HG03159 (cell line): Measurements from ENCODE around the gene CIT.
"Not testable (repeated sequence)": the region's sequence is repeated elsewhere in the genome, so short reads cannot be mapped to it uniquely, and the experiment has no call there.

Source experiments
- ATAC-seq: cut with Tn5 transposase; IDR thresholded peaks from one replicate; pipeline ENCODE4 v1.9.1; 2021; ENCODE audit warnings: mild to moderate bottlenecking, moderate library complexity; ENCODE audit not compliant: unreplicated experiment

Gene CIT

DNA sequence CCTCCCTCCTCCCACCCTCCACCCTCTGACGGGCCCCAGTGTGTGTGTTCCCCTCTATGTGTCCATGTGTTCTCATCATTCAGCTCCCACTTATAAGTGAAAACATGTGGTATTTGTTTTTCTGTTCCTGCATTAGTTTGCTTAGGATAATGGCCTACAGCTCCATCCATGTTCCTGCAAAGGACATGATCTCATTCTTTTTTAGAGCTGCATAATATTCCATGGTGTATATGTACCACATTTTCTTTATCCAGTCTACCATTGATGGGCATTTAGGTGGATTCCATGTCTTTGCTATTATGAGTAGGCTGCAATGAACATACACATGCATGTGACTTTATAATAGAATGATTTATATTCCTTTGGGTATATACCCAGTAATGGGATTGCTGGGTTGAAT is 170.7 kb downstream of the CIT start:
- not testable (repeated sequence) for ATAC-seq

DNA sequence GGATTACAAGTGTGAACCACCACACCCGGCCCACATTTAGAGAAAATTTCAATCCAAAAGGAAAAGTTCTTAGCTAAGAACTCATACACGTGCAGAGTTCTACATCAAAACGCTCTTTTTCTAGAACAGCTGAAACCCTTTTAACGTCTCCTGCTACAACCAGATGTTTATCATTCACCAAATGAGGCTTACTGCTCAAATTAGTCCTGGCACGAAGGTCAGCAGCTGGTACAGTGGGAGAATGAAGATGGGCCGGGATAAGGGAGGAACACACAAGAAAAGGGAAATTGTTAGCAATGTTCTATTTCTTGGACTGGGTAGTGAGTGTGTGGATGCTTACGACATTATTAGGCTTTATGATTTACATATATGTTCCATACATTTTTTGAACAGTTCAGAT is 171.9 kb downstream of the CIT start:
- no peak for ATAC-seq

- ATAC-seq: no peak
Observed at GRCh38 chr12:119704065-119704747, 172.9 kb downstream of the CIT start.

GRCh38 chr12:119700078-119700477 is 177.0 kb downstream of the CIT start:
- ATAC-seq: no peak

DNA sequence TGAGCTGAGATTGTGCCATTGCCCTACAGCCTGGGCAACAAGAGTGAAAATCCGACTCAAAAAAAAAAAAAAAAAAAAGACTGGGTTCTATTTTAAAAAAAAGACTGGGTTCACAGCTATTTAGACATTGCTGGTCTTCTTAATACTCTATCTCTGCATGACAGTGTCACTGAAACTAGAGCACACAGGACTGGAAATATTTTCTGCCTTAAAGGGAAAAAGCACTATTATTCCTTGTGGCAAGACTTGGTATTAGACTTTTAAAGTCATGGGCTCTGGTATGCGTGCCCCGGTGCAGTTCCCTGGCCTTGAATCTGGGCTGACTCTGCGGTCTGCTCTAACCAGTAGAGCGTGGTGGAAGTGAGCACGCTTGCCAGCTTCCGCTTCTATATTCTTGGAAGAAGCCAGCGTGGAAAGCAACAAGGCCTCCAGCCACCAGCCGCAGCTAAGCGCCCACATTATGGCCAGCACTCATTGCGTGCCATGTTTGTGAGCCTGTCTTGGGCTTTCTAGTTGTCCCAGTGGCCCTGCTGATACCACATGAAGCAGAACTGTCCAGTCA is 177.8 kb downstream of the CIT start:
- no peak for ATAC-seq

DNA sequence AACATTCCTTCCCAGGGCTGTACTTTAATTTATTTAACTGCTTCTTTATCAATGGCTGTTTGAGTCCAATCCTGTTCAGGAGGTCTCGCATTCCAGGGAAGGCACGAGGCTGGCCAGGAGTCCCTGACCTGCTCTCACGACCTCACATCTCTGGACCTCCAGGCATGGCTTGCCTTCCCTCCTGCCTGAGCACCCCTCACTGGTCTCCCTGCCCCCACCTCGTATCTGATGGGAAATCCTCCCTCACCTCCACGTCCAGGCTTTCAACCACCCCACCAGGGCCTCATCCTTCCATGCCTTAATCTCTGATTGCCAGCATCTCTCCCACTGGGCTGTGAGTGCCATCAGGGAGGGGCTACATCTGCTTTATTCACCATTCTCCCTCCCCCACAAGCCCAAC is 180.2 kb downstream of the CIT start:
- ATAC-seq: no peak

- no peak for ATAC-seq
Observed at GRCh38 chr12:119695034-119695433, 182.1 kb downstream of the CIT start.

DNA sequence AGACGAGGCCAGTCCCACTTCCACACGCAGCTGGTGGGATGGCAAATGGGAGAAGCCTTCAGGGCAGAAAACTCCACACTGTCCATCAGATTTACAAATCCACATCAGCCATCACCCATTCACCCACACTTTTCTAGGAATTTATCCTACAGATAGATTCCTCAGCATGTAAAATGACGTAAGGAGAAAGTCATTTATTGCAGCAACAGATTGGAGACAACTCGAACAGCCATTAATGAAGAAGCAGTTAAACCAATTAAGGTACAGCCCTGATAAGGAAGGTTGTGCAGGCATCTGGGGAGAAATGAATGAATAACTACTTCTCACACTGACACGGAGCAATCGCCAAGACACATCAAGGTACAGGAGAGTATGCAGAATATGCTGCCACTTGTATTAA is 183.0 kb downstream of the CIT start:
- no peak for ATAC-seq

DNA sequence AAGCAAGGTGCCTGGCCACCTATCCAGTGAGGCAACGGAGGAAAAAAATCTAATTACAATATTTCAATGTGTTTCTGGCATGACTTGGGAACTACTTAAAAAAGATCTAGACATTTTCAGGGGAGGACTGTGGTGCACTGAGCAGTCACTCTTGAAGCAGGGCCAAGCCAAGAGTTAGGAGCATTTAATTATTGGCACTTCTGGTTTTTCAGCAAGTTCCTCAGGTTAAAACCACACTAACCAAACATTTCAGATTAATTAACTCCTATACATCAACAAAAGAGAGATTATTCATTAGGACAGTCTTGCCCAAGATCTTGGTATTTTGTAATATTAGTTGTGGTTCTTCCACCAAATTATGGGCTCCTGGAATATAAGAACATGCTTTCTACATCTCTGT is 183.6 kb downstream of the CIT start:
- no peak for ATAC-seq

DNA sequence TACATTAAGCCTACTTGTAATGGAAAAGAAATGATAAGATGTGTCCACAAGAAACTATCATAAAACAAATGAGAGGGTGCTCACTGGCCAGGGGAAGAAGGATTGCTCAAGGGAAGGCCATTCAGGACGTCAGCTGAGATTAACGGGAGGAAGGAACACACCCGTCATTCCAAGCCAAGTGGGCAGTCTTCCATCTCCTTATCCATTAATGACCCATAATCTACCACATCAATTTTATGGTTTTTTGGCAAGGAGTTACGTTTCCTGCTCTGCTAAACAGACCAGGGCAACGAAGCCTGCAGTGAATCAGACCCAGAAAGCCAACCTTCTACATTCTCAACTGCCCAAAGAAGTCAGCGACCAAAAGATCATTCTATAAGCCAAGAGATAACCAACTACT is 184.1 kb downstream of the CIT start:
- ATAC-seq: no peak

DNA sequence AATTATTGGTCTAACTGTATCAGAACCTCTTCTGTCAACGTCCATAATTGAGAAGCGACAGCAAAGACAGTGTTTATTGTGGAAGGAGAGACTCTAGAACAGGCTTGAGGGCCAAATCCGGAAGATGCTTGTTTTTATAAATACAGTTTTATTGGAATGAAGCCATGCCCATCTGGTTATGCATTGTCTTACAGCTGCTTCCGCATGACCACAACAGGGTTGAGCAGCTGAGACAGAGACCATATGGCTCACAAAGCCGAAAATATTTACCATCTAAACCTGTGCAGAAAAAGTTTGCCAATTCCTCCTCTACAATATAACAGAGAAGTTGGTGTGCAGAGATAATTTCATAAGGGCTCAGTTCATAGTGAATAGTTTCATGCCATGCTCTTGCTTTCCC is 184.7 kb downstream of the CIT start:
- ATAC-seq: no peak

DNA sequence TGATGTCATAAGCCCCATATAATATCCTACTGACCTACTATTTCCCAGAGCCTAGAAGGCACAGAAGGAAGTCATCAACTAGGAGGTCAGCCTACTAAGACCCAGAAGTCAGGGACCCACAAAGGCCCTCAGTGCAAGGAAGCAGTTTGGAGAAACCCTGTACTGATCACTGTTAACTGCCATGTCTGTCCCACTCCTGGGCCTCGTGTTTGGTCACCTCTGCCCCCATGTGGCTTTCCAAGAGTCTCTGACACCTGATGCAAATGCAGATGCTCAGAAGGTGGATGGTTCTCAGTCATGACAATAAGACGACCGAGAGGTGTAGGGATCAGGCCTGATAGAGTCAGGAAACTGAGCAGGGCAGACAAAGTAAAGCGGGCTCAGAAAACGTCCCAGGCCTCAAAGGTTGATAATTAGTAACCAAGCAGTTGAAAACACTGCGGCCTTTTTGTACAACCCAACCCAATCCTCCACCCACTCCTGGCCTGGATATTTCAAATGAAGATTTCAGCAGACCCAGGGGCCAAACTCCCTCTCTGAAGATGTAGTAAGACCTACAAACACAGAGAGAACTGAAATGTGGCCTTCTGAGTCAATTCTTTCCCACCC is 185.8 kb downstream of the CIT start:
- ATAC-seq: no peak

- ATAC-seq: no peak
Observed at GRCh38 chr12:119689935-119690500, 187.1 kb downstream of the CIT start.

DNA sequence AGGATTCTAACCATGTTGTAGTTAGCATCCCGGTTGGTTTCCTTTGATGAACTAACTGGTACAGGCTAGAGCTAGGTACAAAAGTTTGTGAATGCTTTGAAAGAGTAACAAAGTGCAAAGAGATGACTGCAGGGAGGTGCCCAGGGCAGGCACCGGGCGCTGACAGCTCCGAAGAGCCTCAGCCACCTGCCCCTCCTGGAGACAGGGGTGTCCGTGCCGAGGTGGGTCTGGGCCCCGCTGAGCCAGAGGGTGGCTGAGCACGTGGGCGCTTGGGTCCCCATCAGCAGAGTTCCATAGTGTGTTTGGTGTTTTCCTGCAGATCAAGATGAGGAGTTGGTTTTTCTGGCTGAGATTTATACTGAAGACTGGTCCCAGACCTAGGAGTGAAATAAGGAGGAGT is 189.2 kb downstream of the CIT start:
- ATAC-seq: no peak

DNA sequence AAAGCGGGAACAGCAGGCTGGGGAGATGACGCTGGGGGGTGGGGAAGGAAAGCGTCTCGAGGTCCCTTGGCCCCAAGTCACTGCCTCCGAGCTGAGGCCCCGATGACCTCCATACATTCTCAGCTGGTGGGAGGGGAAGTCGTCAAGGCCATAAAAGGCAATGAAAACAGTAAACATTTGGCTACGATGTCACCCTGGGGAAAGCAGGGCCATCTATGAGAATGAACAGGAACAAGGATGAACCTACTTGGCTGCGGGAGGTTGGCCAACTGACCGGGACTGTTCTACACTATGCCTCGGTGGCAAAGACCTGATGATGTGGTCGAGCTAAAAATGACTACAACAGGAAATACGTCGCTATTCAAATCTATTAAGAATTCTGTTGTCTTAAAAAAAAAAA is 189.7 kb downstream of the CIT start:
- ATAC-seq: no peak

DNA sequence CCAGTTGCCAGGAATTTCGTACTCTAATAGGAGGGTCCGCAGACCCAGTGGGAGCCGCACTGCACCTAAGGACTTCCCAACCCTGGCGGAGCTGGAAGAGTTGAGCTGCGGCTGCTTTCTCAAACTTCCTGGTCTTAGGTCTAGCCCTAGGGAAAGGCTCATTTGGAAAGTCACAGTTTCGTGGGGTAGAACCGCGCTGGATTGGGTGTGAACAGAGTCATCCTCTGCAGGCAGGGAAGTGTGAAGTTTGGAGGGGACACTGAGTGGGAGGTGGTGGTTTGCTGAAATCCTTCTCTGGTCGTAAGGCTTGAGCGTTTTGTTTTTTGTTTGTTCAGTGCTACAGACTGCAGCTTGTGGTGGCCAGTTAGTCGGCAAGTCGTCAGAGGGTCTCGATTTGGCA is 190.3 kb downstream of the CIT start:
- no peak for ATAC-seq

DNA sequence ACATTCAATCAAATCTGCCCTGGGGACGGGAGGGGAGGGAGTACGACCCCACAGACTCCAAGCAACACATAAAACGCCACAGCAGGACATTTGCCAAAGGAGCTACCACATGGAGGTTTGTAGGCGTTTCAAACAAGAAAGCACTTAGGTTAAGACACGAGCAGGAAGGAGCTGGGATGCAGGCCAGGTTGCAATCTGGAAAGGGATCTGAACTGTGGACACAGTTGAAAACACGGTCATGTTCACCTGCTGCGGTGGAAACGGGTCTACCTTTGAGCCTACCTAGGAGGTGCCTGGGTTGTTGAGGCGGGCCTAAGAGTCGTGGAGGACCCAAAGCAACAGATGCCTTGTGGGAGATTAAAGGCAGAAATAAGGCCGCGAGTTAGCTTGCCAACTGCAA is 190.8 kb downstream of the CIT start:
- ATAC-seq: no peak

- no peak for ATAC-seq
Observed at GRCh38 chr12:119685375-119685774, 191.7 kb downstream of the CIT start.

GRCh38 chr12:119684711-119685369 is 192.3 kb downstream of the CIT start:
- ATAC-seq: no peak

GRCh38 chr12:119683816-119684215 is 193.3 kb downstream of the CIT start:
- ATAC-seq: no peak

GRCh38 chr12:119683413-119683812 is 193.7 kb downstream of the CIT start:
- no peak for ATAC-seq
